ENCODE data around the gene C5orf15. TPM values are rescaled to one million over a fixed set of nuclear protein-coding genes. Genes with fewer than 3 reads are reported as not detected.

C5orf15 gene
- total and polyA plus RNA-seq, 9 of the 15 experiments (the other 6 are each of a cell fraction or from before 2014, with no cell fraction given) = 23.3 to 50.7 (median 35.5) TPM

DNA sequence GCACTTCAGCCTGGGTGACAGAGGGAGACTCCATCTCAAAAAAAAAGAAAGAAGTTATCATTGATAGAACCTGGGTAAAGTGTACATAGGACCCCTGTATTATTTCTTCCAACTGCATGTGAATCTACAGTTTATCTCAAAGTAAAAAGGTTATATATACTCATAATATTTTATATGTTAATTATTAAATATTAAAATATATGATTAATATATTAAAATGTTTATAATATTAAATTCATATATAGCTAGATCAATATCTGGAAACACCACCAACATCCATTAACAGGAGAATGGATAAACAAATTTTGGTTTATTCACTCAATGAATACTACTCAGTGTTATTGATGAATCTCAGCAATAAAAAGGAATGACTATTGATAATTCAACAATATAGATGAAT lies 19.7 kb downstream of the C5orf15 start:
- H3K79me2 ChIP-seq (ENCODE audit: control insufficient read depth, insufficient read depth, low read length) = no peaks in the 10 kb centered on the region
- no peak overlapping the region for H3K4me2 ChIP-seq (ENCODE audit: insufficient read depth, low read length)
- no peaks in the 10 kb centered on the region for H3K27me3 ChIP-seq (ENCODE audit: control insufficient read depth in 2 of 2, insufficient read depth in 2 of 2, low read length in 2 of 2)
- in situ Hi-C loops (cut with MboI) (loop anchor here (10.0 kb wide), 1 partner anchor 524 kb away; no protein-coding TSS in a partner anchor), intact Hi-C loops (cut with micrococcal nuclease) (loop anchor here (10.0 kb wide), 1 partner anchor 464 kb away; no protein-coding TSS in a partner anchor)
- ChIA-PET POLR2A (no interaction called here), CTCF (ENCODE audit: low intra/inter-chr PET ratio) (no interaction called here)
- TF ChIP-seq PHF8 (IDR thresholded peaks at IDR 0.05; ENCODE audit: borderline replicate concordance, low read length) = no peak
- TF ChIP-seq E4F1 (CRISPR knock-in tag; IDR thresholded peaks at IDR 0.05; ENCODE audit: borderline replicate concordance) = no peak
- FAIRE-seq (no peak), ATAC-seq (no peak), DNase-seq (ENCODE audit: extremely low read depth in 1 of 4, low spot score in 3 of 4) (no peak)
- 0 out of 2 replicates have a peak, but pooled peaks cover 3% of the 10 kb centered on the region for H4K20me1 ChIP-seq (replicated peaks; ENCODE audit: control insufficient read depth, insufficient read depth, low read length)
- H2AFZ ChIP-seq (ENCODE audit: low read depth, low read length) = no peak overlapping the region
- no peaks in the 10 kb centered on the region; a peak in 1 of 5 replicates for H3K4me1 ChIP-seq (replicated peaks in 1 of 2; ENCODE audit: control insufficient read depth in 2 of 2, insufficient read depth in 2 of 2, low read length in 2 of 2)
- H3K4me3 ChIP-seq = no peak overlapping the region
- H3K9me3 ChIP-seq (replicated peaks; ENCODE audit: control insufficient read depth, insufficient read depth, low read depth, low read length) = no peaks in the 10 kb centered on the region
- H3K27ac ChIP-seq (ENCODE audit: extremely low read depth, low read depth, low read length) = no peak overlapping the region
- H3K9ac ChIP-seq (ENCODE audit: insufficient read depth in 1 of 2, low read depth in 2 of 2, low read length in 2 of 2) = no peak overlapping the region
- no TSS peak for BruUV-seq (replicated peaks)
- no peaks in the 10 kb centered on the region for H3K36me3 ChIP-seq (ENCODE audit: control insufficient read depth, insufficient read depth, low read length)
- no peaks in the 10 kb centered on the region for H3K9me1 ChIP-seq (ENCODE audit: control insufficient read depth, insufficient read depth, low read length)

DNA sequence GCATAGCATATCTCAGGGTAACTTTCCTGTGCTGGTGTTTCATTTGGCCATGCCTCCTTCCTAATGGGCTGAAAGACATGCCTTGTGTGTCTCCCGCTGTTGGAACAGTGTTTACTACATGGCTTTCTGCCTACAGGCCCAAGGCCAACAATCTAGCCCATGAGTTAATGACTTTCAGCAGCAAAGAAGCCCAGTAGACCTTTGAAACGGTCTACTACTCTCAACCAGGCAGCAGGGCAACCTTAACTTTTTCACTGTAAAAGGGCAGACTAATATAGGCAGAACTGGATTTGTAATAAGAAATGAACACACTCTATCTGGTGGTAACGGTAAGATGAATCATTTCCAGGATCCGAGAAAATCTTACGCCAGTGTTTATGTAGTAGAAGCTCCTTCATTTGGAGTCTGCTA lies 21.0 kb downstream of the C5orf15 start:
- intact Hi-C loops (cut with micrococcal nuclease) (loop anchor here (10.0 kb wide), 1 partner anchor 463 kb away; no protein-coding TSS in a partner anchor), in situ Hi-C loops (cut with MboI) (loop anchor here (10.0 kb wide), 1 partner anchor 523 kb away; no protein-coding TSS in a partner anchor)
- CTCF ChIA-PET (ENCODE audit: low intra/inter-chr PET ratio) = no interaction called here
- Histone ChIP-seq H3K9me1 (ENCODE audit: control insufficient read depth, insufficient read depth, low read length) (no peaks in the 10 kb centered on the region), H3K27ac (ENCODE audit: extremely low read depth, low read depth, low read length) (no peak overlapping the region), H3K4me1 (replicated peaks in 1 of 2; ENCODE audit: control insufficient read depth in 2 of 2, insufficient read depth in 2 of 2, low read length in 2 of 2) (peaks cover 2 to 8% of the 10 kb centered on the region in 2 experiments; a peak in 3 of 5 replicates), H3K79me2 (ENCODE audit: control insufficient read depth, insufficient read depth, low read length) (no peaks in the 10 kb centered on the region), H3K9me3 (replicated peaks; ENCODE audit: control insufficient read depth, insufficient read depth, low read depth, low read length) (no peaks in the 10 kb centered on the region), H3K27me3 (ENCODE audit: control insufficient read depth in 2 of 2, insufficient read depth in 2 of 2, low read length in 2 of 2) (no peaks in the 10 kb centered on the region), H3K9ac (ENCODE audit: insufficient read depth in 1 of 2, low read depth in 2 of 2, low read length in 2 of 2) (no peak overlapping the region), H3K4me2 (ENCODE audit: insufficient read depth, low read length) (no peak overlapping the region), H3K4me3 (no peak overlapping the region), H4K20me1 (replicated peaks; ENCODE audit: control insufficient read depth, insufficient read depth, low read length) (0 out of 2 replicates have a peak, but pooled peaks cover 3% of the 10 kb centered on the region), H2AFZ (ENCODE audit: low read depth, low read length) (no peak overlapping the region), H3K36me3 (ENCODE audit: control insufficient read depth, insufficient read depth, low read length) (no peaks in the 10 kb centered on the region)
- no peak for DNase-seq (ENCODE audit: extremely low read depth in 1 of 4, low spot score in 3 of 4)
- POLR2A ChIA-PET = interaction anchor here (0.6 to 1.8 kb wide), 3 partner anchors 9 to 581 kb away, joined by 3 to 8 read pairs (median 3); no protein-coding TSS in a partner anchor
- no peak for ATAC-seq
- no peak for FAIRE-seq
- 39% methylated on average over 5 of the region's 5 CpGs for WGBS (ENCODE audit: insufficient coverage, low coverage, missing lambda C conversion rate)
- no TSS peak for BruUV-seq (replicated peaks)
- TF ChIP-seq, protein P1, sequence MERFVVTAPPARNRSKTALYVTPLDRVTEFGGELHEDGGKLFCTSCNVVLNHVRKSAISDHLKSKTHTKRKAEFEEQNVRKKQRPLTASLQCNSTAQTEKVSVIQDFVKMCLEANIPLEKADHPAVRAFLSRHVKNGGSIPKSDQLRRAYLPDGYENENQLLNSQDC (CRISPR knock-in tag; IDR thresholded peaks at IDR 0.05) = no peak
- TF ChIP-seq, protein P2, sequence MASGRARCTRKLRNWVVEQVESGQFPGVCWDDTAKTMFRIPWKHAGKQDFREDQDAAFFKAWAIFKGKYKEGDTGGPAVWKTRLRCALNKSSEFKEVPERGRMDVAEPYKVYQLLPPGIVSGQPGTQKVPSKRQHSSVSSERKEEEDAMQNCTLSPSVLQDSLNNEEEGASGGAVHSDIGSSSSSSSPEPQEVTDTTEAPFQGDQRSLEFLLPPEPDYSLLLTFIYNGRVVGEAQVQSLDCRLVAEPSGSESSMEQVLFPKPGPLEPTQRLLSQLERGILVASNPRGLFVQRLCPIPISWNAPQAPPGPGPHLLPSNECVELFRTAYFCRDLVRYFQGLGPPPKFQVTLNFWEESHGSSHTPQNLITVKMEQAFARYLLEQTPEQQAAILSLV (tag; IDR thresholded peaks at IDR 0.05) = no peak
- no peak for TF ChIP-seq GABPA (tag; conservative IDR thresholded peaks at IDR 0.05; ENCODE audit: low read depth)
- no peak for TF ChIP-seq NONO (IDR thresholded peaks at IDR 0.05; ENCODE audit: low read depth in 2 of 2, low read length in 1 of 2)
- no peak for TF ChIP-seq ARID1B (IDR thresholded peaks at IDR 0.05)
- no peak for TF ChIP-seq HDAC8 (tag; IDR thresholded peaks at IDR 0.05)
- TF ChIP-seq SRSF9 (IDR thresholded peaks at IDR 0.05; ENCODE audit: borderline replicate concordance, low read depth, low read length) = no peak
- no peak for TF ChIP-seq LARP7 (IDR thresholded peaks at IDR 0.05)
- no peak for TF ChIP-seq TRIM24 (IDR thresholded peaks at IDR 0.05)
- TF ChIP-seq ZBTB1 (CRISPR knock-in tag; IDR thresholded peaks at IDR 0.05; ENCODE audit: borderline replicate concordance, low read depth) = no peak
- no peak for TF ChIP-seq ZNF263 (CRISPR knock-in tag; IDR thresholded peaks at IDR 0.05; ENCODE audit: borderline replicate concordance)

Measured in K562 (cell line).